K562 (cell line): ENCODE results near the gene TLE3. TPM values are rescaled to one million over a fixed set of nuclear protein-coding genes. Genes with fewer than 3 reads are reported as not detected.

Experiments
- CHD7 ChIP-seq: fragments of 200-600 bp; sonication (generic); IDR thresholded peaks from one replicate; pipeline ENCODE4 v1.6.1; 2012; ENCODE audit warnings: mild to moderate bottlenecking, low read depth, low read length, inconsistent platforms
- DPF2 ChIP-seq: fragments of 450-650 bp; IDR thresholded peaks from 2 replicates; pipeline ENCODE4 v1.6.1; 2016
- FOXJ3 ChIP-seq: sonication (generic); formaldehyde crosslinking; IDR thresholded peaks from 2 replicates; pipeline ENCODE4 v1.4.0; 2020; ENCODE audit warnings: mild to moderate bottlenecking, missing genetic modification reagents
- MTA1 ChIP-seq: fragments of 450-650 bp; IDR thresholded peaks from 2 replicates; pipeline ENCODE4 v1.6.1; 2017; ENCODE audit warnings: borderline replicate concordance
- MTA2 ChIP-seq: fragments of 450-650 bp; IDR thresholded peaks from 2 replicates; pipeline ENCODE4 v1.6.1; 2016; ENCODE audit warnings: low read depth
- POLR2AphosphoS2 ChIP-seq: IDR thresholded peaks from 2 replicates; pipeline ENCODE4 v1.6.1; 2012; ENCODE audit warnings: low read length, improper control_type of control experiment
- SMAD4 ChIP-seq: fragments of 250-450 bp; sonication (Bioruptor Pico); conservative IDR thresholded peaks from 2 replicates; pipeline ENCODE4 v1.8.0; 2021; ENCODE audit warnings: inconsistent platforms, mild to moderate bottlenecking, moderate library complexity
- SREBF1 ChIP-seq: fragments of 150-350 bp; IDR thresholded peaks from 2 replicates; pipeline ENCODE4 v1.6.1; 2014; ENCODE audit warnings: antibody characterized with exemption, low read depth, low read length, borderline replicate concordance
- XRCC4 ChIP-seq: IDR thresholded peaks from one replicate; pipeline ENCODE4 v1.6.1; 2011; ENCODE audit not compliant: insufficient read depth, insufficient read length; ENCODE audit errors: extremely low read depth
- ZBTB8A ChIP-seq: fragments of 450-650 bp; IDR thresholded peaks from 2 replicates; pipeline ENCODE4 v1.6.1; 2018; ENCODE audit warnings: mild to moderate bottlenecking, moderate library complexity; ENCODE audit not compliant: partially characterized antibody
- ZNF224 ChIP-seq: sonication (generic); formaldehyde crosslinking; IDR thresholded peaks from 2 replicates; pipeline ENCODE4 v1.8.0; 2022; ENCODE audit warnings: mild to moderate bottlenecking, missing genetic modification reagents
- ZNF354B ChIP-seq: fragments of 250-450 bp; sonication (Bioruptor Pico); IDR thresholded peaks from 2 replicates; pipeline ENCODE4 v1.4.0; 2020
- polyA plus RNA-seq, 8 experiments: library from polyadenylated mRNA; depleted of rRNA in 4 of 8; stranded (reverse) in 5 of 8; unstranded in 3 of 8; fragments of >200 nt; fragmentation: Nextera tagmentation in 2 of 8; fragmentation: Illumina TruSeq in 1 of 8; extraction: Ambion mirVana in 2 of 8; extraction: Trizol in 1 of 8; gene quantifications; 2 replicates each; pipeline versions ENCODE4 v1.2.1 to v1.2.3, GENCODE V29; 2011 to 2014; ENCODE audit warnings: inconsistent platforms in 1 of 8, missing spikeins in 1 of 8
- total RNA-seq, 7 experiments: library from RNA; depleted of rRNA in 6 of 7; stranded (reverse); fragments of >200 nt in 6 of 7; fragmentation: Illumina TruSeq in 2 of 7; extraction: Trizol in 2 of 7; gene quantifications; 2 replicates each; pipeline versions ENCODE4 v1.2.1 to v1.2.3, GENCODE V29; 2011 to 2021; ENCODE audit warnings: low replicate concordance in 1 of 7
- TF ChIP-seq, protein P1 (sequence below): fragments of 250-450 bp; sonication (Bioruptor Pico); IDR thresholded peaks from 2 replicates; pipeline ENCODE4 v1.6.1; 2021; ENCODE audit warnings: mild to moderate bottlenecking
- TF ChIP-seq, protein P2 (sequence below): fragments of 450-650 bp; formaldehyde crosslinking; IDR thresholded peaks from 2 replicates; pipeline ENCODE4 v1.4.0; 2020; ENCODE audit warnings: mild to moderate bottlenecking, mixed read lengths

Gene TLE3
- total and polyA plus RNA-seq, 9 of the 15 experiments (the other 6 are each of a cell fraction or from before 2014, with no cell fraction given), result 1.5 to 84.2 (median 14.1) TPM

GRCh38 chr15:70097321-70098152 is at the start of gene TLE3 (continued):
- TF ChIP-seq CHD7 (no peak), POLR2AphosphoS2 (no peak), DPF2 (peak; percentile 69; the same call in 1 of the 2 replicates), XRCC4 (no peak), FOXJ3 (CRISPR knock-in tag) (no peak), ZBTB8A (no peak), ZNF224 (CRISPR knock-in tag) (no peak), MTA1 (no peak), SMAD4 (CRISPR knock-in tag) (peak; percentile 64; the same call in 1 of the 2 replicates), ZNF354B (CRISPR knock-in tag) (no peak), SREBF1 (no peak), MTA2 (no peak; the same call in 1 of the 2 replicates)
- TF ChIP-seq, protein P1, sequence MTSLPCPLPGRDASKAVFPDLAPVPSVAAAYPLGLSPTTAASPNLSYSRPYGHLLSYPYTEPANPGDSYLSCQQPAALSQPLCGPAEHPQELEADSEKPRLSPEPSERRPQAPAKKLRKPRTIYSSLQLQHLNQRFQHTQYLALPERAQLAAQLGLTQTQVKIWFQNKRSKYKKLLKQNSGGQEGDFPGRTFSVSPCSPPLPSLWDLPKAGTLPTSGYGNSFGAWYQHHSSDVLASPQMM (CRISPR knock-in tag), result no peak
- TF ChIP-seq, protein P2, sequence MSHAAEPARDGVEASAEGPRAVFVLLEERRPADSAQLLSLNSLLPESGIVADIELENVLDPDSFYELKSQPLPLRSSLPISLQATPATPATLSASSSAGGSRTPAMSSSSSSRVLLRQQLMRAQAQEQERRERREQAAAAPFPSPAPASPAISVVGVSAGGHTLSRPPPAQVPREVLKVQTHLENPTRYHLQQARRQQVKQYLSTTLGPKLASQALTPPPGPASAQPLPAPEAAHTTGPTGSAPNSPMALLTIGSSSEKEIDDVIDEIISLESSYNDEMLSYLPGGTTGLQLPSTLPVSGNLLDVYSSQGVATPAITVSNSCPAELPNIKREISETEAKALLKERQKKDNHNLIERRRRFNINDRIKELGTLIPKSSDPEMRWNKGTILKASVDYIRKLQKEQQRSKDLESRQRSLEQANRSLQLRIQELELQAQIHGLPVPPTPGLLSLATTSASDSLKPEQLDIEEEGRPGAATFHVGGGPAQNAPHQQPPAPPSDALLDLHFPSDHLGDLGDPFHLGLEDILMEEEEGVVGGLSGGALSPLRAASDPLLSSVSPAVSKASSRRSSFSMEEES (CRISPR knock-in tag), result no peak
